NCI-H82 treated with DMSO at 0.1 percent for 48 hours (cell line): ENCODE measurements around the gene DLG3.
"Not testable (repeated sequence)": the region's sequence is repeated elsewhere in the genome, so short reads cannot be mapped to it uniquely, and the experiment has no call there.

ENCODE experiments used
- DNase-seq: peaks from one replicate; lab custom pipeline; 2025; ENCODE audit not compliant: unreplicated experiment; lab: John Stamatoyannopoulos, UW

Gene DLG3

DNA sequence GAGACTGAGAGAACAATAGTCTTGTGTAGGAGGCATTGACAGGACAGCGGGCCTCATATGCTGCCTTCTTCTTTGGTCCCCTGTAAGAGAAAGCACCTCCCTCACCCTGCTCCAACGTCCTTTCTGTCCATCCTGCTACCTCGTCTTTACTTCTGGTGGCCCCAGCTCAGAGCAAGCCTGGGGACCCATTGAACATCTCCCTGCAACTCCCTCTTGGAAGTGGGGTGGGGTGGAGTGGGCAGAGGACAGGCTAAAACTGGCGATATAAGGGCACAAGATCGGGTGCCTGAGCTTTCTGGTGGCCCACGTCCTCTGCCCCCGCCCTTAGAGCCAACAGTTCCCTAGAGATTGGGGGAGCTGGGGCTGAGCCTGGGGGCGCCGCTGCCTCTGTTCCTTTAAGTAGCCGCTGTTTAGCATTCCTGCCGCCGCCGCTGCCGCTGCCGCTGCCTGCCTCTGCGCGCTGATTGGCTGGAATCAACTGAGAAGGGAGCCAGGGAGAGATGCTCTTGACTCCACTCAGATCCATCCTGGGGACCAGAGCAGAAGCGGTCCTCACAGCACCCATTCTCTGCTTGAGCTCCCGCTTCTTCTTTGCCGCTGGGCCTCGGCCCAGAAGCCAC, at the start of gene DLG3:
DLG3 (plus strand) TSS at position 510 of the 620 bp plus-strand sequence. CDS start 367 bp downstream, outside the sequence.
- peak; percentile 5 for DNase-seq

DNA sequence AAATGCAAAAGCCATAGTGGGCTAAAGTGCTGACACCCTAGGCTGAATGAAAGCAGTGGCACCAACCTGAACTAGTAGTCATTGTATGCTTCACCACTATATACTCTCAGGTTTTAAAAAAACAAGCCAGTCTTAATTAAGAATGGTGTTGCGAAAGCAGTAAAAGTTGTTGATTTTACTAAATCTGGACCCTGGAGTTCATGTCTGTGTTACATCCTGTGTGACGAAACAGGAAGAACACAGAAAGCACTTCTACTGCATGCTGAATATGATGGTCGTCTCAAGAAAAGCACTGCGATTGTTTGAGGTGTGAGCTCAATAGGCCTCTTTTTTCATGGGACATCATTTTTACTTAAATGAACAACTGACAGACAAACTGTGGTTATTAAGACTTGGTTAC, 45.7 kb upstream of the DLG3 start:
- no peak for DNase-seq

DNA sequence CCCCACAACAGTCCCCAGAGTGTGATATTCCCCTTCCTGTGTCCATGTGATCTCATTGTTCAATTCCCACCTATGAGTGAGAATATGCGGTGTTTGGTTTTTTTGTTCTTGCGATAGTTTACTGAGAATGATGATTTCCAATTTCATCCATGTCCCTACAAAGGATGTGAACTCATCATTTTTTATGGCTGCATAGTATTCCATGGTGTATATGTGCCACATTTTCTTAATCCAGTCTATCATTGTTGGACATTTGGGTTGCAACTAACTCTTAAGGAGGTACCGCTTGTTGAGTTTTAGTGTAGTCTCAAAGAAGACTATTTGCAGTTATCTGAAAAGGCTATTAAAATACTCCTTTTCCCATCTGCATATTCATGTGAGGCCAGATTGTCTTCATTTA, 44.5 kb upstream of the DLG3 start:
- not testable (repeated sequence) for DNase-seq

DNA sequence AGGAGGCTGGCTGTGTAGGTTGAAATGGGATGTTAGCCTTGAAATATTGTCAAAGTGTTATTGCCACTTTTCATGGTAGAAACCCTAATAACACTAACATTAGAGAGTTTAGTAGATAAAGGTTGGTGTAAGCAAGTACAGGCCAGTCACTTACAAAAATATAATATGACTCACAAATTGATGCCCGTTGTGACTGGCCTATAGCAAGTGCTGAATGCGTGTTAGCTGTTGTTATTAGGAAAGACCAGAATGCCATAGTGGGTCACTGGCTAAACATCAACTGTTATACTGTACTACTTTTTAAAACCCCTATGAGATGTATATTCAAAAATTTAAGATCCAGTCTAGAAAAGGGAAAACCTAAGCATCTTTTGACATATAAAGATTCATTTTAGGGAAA, 41.9 kb upstream of the DLG3 start:
- DNase-seq, result no peak

DNA sequence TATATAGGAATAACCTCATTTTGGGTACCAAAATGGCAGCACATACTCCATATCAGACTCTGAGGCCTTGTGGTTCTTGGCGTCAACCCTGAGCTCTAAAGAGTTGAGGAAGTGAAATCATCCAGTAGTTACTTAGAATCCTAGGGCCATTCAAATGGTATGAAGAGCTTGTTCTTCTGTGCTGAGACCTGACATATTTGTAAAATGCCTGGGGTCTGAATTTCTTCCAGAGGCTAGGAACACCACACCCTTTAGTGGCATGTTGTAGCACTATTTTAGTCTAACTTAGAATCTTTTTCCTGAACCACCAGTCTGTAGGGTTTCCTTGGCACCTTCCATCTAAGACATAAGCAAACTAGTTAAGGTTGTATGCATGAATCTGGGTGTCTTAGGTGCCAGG, 39.6 kb upstream of the DLG3 start:
- DNase-seq, result no peak

DNA sequence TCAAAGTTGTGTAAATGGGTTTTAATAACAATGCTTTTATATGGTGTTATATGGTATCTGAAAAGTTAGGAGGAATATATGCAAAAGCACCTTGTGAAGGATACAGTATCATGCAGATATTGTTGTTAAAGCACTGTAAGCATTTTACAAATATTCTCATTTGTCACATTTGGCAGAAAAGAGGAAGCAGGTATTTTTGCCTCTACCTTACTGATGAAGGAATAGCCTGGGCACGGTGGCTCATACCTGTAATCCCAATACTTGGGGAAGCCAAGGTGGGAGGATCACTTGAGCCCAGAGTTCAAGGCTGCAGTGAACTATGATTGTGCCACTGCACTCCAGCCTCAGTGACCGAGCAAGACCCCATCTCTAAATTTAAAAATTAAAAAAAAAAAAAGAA, 33.7 kb upstream of the DLG3 start:
- no peak for DNase-seq

DNA sequence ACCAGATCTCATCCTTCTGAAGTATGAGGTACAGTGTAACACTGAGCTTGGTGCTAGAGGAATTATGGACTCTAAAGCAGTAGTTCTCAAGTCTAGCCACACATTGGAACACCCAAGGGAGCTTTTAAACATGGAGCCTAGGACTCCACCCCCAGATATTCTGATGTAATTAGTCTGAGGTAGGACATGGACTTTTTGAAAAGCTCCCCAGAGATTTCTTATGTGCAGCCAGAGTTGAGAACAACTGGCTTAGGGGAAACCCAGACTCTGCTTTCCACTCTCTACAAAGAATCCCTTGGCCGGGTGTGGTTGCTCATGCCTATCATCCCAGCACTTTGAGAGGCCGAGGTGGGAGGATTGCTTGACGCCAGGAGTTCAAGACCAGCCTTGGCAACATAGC, 33.2 kb upstream of the DLG3 start:
- DNase-seq, result no peak

DNA sequence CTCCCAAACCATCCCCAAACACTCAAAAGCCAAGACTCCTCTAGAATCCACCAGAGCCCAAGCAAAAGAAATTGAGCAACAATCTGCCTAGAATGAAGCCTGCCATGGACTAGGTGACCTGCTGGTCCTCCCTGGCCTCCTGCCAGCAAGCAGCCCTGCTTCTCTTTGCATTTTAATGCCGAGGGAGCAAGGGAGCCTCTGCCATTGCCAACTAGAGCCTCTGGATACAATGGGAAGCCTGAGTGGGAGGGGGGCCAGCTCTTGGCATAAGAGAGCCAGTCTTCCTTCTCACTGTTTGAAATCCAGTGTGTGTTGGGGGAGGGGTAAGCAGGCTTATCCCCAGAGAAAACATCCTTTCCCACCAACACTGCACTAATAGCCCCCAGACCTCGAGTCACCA, 23.0 kb upstream of the DLG3 start:
- DNase-seq, result no peak

DNA sequence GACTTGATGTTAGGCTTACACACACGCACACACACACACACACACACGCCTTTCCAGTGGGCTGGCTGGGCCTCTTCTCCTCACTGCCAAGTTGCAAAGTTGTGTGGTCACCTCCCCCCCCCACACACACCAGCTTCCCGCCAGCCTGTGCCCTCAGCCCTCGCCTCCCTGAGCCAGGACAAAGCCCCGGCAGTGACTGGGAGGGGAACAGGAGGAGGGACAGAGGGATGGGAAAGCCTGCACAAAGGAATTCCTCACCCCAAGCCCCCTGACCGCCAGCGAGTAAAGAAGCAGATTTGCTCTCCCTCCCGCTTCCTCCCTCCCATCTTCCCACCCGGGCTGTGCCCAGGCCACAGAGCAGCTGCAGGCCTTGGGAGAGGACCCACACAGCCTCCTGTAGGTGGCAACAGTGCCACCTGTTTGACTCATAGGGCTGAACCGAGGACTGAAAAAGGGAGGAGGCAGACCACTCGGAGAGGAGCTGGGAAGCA, 21.7 kb upstream of the DLG3 start, which contains the start of gene GDPD2:
GDPD2 (plus strand) TSS at position 464 of the 491 bp plus-strand sequence. CDS start 1,671 bp downstream, outside the sequence.
- DNase-seq, result no peak

DNA sequence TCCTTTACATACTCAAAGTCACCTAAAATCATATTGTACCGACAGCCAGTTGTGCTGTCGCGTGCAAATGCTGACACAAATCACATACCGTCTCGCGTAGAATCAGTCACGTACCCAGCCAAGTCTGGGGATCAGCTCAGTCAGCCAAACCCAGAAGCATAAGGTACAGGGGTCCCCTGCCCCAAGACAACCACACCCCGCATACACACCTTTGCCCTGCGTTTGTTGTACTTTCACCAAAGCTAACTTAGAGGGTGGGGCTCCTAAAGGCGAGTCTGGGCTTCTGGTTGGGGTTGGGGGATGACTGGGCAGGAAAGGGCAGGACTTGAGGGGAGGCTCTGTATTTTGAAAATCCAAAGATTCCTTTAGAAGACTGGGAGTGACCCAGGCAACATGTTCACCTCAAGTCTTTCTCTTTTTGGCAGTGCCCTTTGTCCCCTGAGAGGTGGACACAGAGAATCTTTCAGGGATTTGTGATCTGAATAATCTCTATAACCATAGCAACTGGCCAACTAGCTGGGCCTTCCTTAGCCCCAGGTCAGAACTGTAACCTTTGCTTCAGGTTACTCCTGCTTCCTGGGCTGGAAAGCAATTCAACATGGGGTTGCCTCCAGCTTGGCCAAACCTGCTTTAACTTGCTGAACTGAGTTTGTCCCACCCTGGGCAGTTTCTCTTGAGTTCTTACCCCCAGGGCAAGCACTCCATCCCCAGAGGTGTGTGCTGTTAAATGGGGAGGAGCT, 20.5 kb upstream of the DLG3 start:
- no peak for DNase-seq

DNA sequence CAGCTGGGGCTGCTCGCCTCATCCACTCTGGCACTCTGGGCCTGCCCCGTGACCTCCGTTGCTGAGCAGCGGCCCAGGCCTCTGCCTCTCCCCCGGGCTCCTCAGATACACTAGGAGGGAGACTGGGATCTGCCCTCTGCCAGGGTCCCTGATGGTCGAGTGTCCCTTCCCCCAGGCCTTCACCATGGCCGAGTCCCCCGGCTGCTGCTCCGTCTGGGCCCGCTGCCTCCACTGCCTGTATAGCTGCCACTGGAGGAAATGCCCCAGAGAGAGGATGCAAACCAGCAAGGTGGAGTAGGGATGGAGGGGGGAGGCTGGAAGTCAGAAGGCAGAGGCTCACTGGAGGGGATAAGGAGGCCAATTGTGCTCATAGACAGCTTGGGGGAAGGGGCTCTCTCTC, 19.8 kb upstream of the DLG3 start:
- no peak for DNase-seq

DNA sequence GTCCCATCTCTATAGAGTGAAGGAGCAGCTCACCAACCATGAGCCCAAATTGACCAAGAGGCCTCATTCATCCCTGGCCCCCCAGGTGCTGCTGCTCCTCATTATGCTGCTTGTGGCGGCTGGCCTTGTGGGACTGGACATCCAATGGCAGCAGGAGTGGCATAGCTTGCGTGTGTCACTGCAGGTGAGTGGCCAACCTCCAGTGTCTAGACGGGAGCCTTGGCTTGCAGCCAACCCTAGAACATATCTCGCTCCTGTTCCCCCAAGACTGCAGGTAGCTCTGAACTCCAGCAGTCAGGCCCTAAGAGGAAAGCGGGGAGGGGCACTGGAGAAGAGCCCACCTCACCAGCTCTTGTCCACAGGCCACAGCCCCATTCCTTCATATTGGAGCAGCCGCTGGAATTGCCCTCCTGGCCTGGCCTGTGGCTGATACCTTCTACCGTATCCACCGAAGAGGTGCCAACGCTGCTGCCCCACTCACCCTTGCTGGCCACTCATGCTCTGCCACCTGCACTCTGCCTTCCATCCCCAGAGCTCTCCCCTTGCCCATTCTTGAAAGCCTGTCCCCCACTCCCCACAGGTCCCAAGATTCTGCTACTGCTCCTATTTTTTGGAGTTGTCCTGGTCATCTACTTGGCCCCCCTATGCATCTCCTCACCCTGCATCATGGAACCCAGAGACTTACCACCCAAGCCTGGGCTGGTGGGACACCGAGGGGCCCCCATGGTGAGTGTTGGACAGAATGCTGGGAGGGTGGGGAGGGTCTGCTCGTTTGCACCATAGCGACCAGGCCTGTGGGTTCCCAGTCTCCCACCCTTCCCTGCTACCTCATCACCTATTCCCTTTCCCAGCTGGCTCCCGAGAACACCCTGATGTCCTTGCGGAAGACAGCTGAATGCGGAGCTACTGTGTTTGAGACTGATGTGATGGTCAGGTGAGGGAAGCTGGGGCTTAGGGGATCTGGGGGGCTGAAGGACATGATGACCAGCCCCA, 18.1 kb upstream of the DLG3 start:
- DNase-seq, result no peak

DNA sequence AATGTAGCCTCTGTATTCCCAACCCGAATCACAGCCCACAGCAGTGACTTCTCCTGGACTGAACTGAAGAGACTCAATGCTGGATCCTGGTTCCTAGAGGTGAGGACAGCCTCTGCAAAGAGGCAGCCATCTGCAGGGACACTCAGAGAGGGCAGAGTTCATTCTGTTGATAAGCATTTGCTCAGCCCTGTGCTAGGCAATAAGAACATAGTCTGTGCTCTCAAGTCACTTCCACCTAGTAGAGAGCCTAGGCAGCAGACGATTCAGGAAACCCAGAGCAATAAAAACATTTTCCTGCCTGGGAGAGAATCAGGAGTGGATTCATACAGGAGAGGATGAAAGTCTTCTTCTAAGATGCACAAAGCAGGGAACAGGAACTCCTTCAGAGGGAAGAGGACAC, 17.3 kb upstream of the DLG3 start:
- no peak for DNase-seq

DNA sequence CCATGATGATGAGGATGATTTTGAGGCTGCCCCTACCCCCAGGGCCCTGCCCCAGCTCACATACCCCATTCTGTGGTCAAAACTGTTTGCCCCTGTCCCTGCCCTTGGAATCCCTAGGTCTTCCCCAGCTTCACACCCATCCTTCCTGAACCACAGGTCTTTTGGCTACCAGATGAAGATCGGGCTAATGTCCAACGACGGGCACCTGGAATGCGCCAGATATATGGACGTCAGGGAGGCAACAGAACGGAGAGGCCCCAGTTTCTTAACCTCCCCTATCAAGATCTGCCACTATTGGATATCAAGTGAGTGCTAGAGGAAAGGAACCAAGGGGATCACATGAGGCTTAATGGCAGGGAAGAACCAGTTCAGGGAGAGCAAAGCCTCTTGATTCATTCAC, 14.9 kb upstream of the DLG3 start:
- DNase-seq, result no peak

DNA sequence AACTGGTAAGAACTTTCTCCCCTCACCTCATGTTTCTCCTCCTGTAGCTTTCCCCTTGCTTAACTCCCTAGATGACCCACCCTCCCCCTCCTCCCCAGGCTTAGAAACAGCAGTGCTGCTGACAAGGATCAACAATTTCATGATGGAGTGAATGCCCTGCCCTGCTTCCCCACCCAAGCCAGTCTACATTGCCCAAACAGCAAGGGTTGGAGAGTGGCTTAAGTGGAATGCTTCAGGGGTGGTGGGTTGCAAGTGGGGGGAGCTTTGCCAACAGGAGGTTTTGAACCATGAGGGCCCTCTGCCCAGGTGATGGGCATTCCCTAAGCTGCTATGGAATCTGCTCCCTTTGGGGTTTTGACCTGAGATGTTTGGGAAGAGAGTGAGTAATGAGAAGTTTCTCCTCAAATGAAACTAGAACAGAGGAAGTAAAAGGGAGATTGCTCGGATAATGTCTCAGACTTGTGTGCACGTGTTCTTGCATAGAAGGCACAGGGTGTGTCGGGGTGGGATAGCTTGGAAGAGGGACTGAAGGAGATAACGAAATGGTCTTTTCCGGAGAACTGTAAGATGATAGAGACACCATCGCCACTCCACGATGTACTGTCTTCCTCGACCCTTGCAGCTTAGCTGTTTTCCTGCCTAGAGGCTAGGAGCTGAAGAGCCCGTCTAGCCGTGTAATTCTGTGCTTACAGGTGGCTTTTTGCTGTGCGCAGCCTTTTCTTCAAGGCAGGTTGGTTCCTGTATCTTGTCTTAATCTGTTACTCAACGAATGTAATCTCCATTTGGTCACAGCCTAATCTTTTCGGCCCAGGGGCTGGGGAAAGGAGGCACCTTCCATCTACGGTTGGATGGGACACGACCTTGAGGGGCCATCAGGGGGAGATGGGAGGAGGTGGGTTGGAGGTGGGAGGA, 11.4 kb upstream of the DLG3 start:
- DNase-seq, result no peak

DNA sequence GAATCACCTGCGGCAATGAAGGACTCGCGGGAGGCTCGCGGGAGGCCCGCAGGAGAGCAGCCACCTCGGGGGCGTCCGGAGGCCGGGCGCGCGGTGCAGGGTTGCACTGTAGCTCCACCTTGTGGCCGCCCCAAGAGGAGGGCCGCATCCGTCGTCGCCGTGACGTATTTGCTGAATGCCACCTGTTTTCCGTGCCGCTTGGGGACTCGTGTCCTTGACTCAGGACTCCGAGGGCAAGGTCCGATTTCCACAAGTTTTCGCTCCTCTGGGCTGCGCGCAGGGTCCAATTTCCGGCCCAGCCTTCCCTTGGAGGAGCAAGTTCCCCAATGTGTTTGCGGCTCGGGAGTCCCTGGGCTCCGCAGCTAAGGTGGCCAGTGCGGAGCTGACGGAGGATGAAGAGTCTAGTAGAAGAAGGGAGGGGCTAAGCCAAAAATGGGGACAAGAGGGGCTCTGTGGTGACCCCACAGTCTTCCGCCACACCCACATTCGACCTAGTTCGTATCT, 10.7 kb upstream of the DLG3 start:
- peak; percentile 56 for DNase-seq

DNA sequence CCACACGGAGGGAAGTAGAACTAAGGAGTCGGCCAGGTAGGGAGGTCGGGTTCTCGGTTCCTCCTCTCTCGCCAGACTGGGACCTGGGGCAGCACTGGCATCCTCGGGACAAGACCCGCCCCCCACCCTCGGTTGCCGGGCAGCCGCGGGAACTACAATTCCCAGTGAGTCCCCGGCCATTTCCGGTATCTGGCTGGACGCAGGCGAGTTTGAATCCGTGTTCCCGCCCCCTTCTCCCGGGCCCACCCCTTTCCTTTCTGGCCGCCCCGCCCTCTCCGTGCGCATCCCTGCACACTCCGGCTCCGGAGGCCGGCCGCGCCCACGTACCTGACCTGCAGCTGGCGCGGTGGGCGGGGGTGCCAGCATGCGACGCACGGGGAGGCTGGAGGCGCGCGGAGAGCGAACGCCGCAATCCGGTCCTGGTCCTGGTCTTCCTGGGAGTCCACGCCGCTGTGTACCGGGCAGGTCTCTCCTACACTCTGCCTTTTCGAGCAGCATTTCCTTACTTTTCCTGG, 10.2 kb upstream of the DLG3 start:
- peak; percentile 80 for DNase-seq

DNA sequence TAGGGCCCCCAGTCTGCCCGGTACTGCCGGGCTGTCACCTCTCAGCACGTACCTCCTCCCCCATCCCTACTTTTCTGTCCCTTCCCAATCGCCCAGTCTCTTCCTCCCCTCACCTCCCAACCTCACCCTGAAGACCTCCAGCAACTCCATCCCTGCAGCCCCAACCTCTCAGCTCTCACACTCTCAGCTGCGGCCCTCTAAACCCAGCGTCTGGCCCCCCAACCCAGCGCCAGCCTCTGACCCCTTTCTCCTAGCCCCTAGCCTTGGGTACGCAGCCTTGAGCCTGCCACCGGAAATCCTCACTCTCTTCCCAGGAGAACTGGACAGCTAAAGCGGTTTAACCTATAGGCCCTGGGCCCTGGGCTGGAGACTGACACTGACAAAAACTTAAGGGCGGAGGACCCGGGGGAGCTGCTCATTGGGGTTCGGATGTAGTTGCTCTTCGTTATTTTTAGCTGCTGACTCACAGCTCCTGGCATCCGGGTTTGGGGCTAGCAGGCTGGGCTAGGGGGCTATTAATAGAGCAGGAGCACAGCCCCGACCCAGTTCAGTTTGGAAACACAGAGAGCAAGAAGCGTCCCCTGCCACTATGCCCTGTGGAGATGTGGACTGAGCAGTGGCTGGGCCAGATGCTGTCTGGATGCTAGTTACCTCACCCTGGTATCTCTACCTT, 9.6 kb upstream of the DLG3 start:
- DNase-seq, result no peak

DNA sequence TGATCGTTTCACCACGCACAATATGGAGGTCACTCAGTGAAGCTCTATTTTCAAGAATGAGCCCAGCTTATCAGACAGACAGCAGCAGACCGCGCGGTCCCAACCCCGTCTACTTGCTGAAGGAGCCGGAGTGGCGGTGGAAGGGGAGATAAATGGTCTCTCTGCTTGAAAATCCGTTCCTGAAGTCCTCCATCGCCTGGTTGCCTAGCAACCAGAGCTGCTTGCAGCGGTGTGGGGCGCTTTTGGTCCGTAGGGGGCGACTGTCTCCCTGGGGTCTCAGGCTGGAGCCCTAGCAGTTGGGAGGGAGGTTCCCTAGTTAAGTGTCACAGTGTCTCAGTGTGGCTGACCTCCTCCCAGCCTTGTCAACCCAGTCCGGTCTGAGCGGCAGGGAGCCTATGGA, 8.3 kb upstream of the DLG3 start:
- peak; percentile 14 for DNase-seq
